GM19463 (cell line): Measurements from ENCODE around the gene GCG.

Experiments
- ATAC-seq: cut with Tn5 transposase; IDR thresholded peaks from one replicate; pipeline ENCODE4 v1.9.1; 2021; ENCODE audit warnings: mild to moderate bottlenecking, moderate library complexity; ENCODE audit not compliant: unreplicated experiment

GCG gene

GRCh38 chr2:162106746-162107145, 45.3 kb downstream of the GCG start:
- no peak for ATAC-seq

GRCh38 chr2:162106146-162106551, 45.9 kb downstream of the GCG start:
- no peak for ATAC-seq

DNA sequence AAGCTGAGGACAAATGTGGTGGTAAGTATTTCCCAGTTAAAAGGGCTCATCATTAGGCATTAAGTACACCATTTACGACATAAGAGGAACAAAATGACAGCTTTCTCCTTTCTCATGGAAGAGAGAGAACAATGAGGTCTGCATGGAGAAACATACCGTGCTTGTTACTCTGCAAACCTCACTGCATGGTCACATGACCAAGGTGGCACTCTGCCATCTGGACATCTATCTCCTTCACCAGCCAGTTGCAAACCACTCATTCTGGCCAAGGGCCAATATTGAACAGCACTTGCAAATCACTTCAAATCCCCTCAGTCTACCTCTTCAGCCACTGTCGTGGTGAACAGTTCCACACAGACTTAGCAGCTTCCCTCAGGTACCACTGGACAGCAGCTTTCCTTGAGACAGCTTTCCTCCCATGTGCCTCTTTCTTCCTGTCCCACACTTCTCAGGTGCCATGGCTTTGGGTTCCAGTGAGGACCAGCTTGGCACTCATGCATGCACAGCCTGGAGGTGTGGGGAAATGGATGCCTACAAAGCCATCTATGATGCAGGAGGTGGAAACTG, 48.5 kb downstream of the GCG start:
- no peak for ATAC-seq

DNA sequence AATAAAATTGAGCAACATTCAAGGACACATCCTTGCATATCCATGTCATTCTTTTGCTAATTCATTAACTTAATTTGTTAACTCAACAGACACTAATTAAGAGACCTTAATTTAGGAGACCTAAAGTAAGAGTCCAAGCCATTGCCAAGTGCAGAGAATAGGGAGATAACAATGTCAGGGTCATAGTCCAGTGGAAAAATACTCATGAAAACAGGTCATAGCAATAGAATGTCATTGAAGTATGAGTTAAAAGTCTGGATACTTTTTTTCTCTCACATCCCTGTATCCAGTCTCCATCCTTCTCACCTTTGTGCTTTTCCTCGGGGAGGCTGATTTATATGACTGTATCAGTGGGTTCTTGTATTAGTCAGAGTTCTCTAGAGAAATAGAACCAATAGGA, 51.5 kb downstream of the GCG start:
- ATAC-seq, result no peak

GRCh38 chr2:162099836-162100235, 52.2 kb downstream of the GCG start:
- ATAC-seq, result no peak
